Tibial nerve (tissue), 3 donors: ENCODE results near the gene ZBTB5.

Experiments
- POLR2A ChIP-seq, 2 donors: fragments of 450-650 bp; IDR thresholded peaks; one replicate each; pipeline ENCODE4 v1.6.1; 2017; ENCODE audit warnings: antibody characterized with exemption in 2 of 2, mild to moderate bottlenecking in 2 of 2, moderate library complexity in 2 of 2
- TF ChIP-seq, protein P1 (sequence below), 5 experiments: fragments of 200-600 bp in 3 of 5; fragments of 450-650 bp in 2 of 5; sonication (generic) in 3 of 5; IDR thresholded peaks; one replicate each; pipeline ENCODE4 v1.5.1; 2016 to 2019; ENCODE audit warnings: antibody characterized with exemption in 5 of 5, mild to moderate bottlenecking in 3 of 5, moderate library complexity in 2 of 5

DNA sequence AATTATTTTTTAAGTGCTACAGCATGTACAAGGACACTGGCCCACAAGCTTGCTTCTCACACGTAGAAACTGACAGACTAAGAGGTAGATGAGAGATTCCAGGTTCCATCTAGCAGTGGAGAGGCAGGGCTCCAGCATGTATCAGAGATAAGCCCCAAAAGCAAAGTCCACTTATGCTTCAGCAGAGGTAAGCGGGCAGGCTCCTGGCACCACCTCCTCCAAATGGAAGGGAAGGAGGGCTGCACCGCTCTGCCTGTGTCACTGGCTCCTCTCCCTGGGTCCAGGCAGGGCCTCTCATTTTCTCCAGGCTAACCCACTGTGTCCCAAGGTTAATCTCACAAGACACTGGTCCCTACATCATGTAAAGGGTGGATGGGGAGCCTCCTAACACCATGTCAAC lies 26.9 kb downstream of the ZBTB5 start:
- TF ChIP-seq, protein P1, sequence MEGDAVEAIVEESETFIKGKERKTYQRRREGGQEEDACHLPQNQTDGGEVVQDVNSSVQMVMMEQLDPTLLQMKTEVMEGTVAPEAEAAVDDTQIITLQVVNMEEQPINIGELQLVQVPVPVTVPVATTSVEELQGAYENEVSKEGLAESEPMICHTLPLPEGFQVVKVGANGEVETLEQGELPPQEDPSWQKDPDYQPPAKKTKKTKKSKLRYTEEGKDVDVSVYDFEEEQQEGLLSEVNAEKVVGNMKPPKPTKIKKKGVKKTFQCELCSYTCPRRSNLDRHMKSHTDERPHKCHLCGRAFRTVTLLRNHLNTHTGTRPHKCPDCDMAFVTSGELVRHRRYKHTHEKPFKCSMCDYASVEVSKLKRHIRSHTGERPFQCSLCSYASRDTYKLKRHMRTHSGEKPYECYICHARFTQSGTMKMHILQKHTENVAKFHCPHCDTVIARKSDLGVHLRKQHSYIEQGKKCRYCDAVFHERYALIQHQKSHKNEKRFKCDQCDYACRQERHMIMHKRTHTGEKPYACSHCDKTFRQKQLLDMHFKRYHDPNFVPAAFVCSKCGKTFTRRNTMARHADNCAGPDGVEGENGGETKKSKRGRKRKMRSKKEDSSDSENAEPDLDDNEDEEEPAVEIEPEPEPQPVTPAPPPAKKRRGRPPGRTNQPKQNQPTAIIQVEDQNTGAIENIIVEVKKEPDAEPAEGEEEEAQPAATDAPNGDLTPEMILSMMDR (IDR thresholded peaks at IDR 0.05): no peak
- no peak for TF ChIP-seq POLR2A (IDR thresholded peaks at IDR 0.05)
